ENCODE measurements around the gene BAIAP2. TPM values are rescaled to one million over a fixed set of nuclear protein-coding genes. Genes with fewer than 3 reads are reported as not detected.

The BAIAP2 gene
- total and polyA plus RNA-seq, 2 of the 13 experiments (the other 11 are each of a cell fraction or from before 2014, with no cell fraction given), result 22.5 to 24.0 TPM

GRCh38 chr17:81052199-81052997 lies 17.4 kb downstream of the BAIAP2 start:
- FAIRE-seq (no peak), DNase-seq (ENCODE audit: low spot score) (no peak), ATAC-seq (no peak)
- H4K20me1 ChIP-seq (ENCODE audit: insufficient read depth, low read length), result peaks cover 18% of the 10 kb centered on the region; the same call in 1 of the 2 replicates
- CTCF ChIA-PET (ENCODE audit: low intra/inter-chr PET ratio, low total read pairs), result no interaction called here
- no peak overlapping the region for H3K4me2 ChIP-seq (ENCODE audit: low read depth, low read length)
- no peak overlapping the region for H3K9ac ChIP-seq (ENCODE audit: insufficient read depth, low read depth, low read length)
- no TSS peak for BruUV-seq (replicated peaks)
- H3K79me2 ChIP-seq (ENCODE audit: insufficient read depth, low read length), result peaks cover 30% of the 10 kb centered on the region
- no peak for TF ChIP-seq RCOR2 (CRISPR knock-in tag; IDR thresholded peaks at IDR 0.05)
- no peak for TF ChIP-seq MIXL1 (CRISPR knock-in tag; IDR thresholded peaks at IDR 0.05)
- TF ChIP-seq HBP1 (CRISPR knock-in tag; IDR thresholded peaks at IDR 0.05; ENCODE audit: low read depth), result no peak
- TF ChIP-seq ZNF670 (CRISPR knock-in tag; IDR thresholded peaks at IDR 0.05; ENCODE audit: borderline replicate concordance), result no peak
- TF ChIP-seq SRY (CRISPR knock-in tag; IDR thresholded peaks at IDR 0.05), result no peak
- TF ChIP-seq MEF2D (CRISPR knock-in tag; IDR thresholded peaks at IDR 0.05), result no peak
- no peak for TF ChIP-seq NFKBIZ (CRISPR knock-in tag; IDR thresholded peaks at IDR 0.05)
- TF ChIP-seq HNF1A (IDR thresholded peaks at IDR 0.05; ENCODE audit: low read depth), result no peak
- no peak for TF ChIP-seq HNF1A (CRISPR knock-in tag; IDR thresholded peaks at IDR 0.05; ENCODE audit: borderline replicate concordance)
- no peak for TF ChIP-seq ZNF775 (CRISPR knock-in tag; IDR thresholded peaks at IDR 0.05; ENCODE audit: borderline replicate concordance)
- no peak for TF ChIP-seq MAFF (IDR thresholded peaks at IDR 0.05; ENCODE audit: low read depth, low read length)
- no peak for TF ChIP-seq ZNF33A (CRISPR knock-in tag; IDR thresholded peaks at IDR 0.05; ENCODE audit: borderline replicate concordance)
- TF ChIP-seq ZNF468 (CRISPR knock-in tag; IDR thresholded peaks at IDR 0.05), result no peak
- no peak for TF ChIP-seq HNRNPK (IDR thresholded peaks at IDR 0.05; ENCODE audit: low read depth, low read length, poor library complexity, severe bottlenecking)
- no peak for TF ChIP-seq ZNF18 (CRISPR knock-in tag; IDR thresholded peaks at IDR 0.05; ENCODE audit: insufficient replicate concordance)
- peaks cover 17 to 31% of the 10 kb centered on the region in 2 experiments; a peak in 4 of 5 replicates for H3K36me3 ChIP-seq (replicated peaks in 1 of 2; ENCODE audit: control insufficient read depth in 1 of 2, insufficient read depth in 2 of 2, low read length in 2 of 2)
- H3K4me3 ChIP-seq (replicated peaks in 1 of 3; ENCODE audit: insufficient read depth in 1 of 3, low read depth in 2 of 3, low read length in 3 of 3), result no peak overlapping the region
- in situ Hi-C loops (cut with HindIII; ENCODE audit: extremely low pct_ligation_motif_present, low pct_unique_long_range_greater_than_20kb) (no loop called here), intact Hi-C loops (cut with micrococcal nuclease; ENCODE audit: unreplicated experiment) (no loop called here)
- WGBS (ENCODE audit: low lambda C conversion rate), result 93% methylated on average over 29 of the region's 31 CpGs
- no peaks in the 10 kb centered on the region for H3K9me3 ChIP-seq (ENCODE audit: low read length)
- POLR2A ChIA-PET, result no interaction called here
- peaks cover 19% of the 10 kb centered on the region for H3K4me1 ChIP-seq (ENCODE audit: insufficient read depth, low read length)
- no peak overlapping the region for H2AFZ ChIP-seq (ENCODE audit: low read length)
- no peak overlapping the region for H3K27ac ChIP-seq (ENCODE audit: extremely low read length, insufficient read depth, low read length)
- no peaks in the 10 kb centered on the region for H3K27me3 ChIP-seq (ENCODE audit: control insufficient read depth in 1 of 2, insufficient read depth in 2 of 2, low read length in 2 of 2)
